ENCODE results near the gene SNAPC2. TPM values are rescaled to one million over a fixed set of nuclear protein-coding genes. Genes with fewer than 3 reads are reported as not detected.

The SNAPC2 gene
- total RNA-seq, 1 donor from 2014 or later: 16.8 TPM

GRCh38 chr19:7905268-7905667 is 14.9 kb upstream of the SNAPC2 start:
- TF ChIP-seq CTCF (IDR thresholded peaks at IDR 0.05; ENCODE audit: unreplicated experiment): no peak
- no peak for DNase-seq (ENCODE audit: low spot score in 2 of 2, unreplicated experiment in 2 of 2)
- Mint-ChIP-seq H3K4me1 (peaks cover 20% of the 10 kb centered on the region), H3K27ac (peak overlapping the region; percentile 64), H3K9me3 (no peaks in the 10 kb centered on the region), H3K27me3 (ENCODE audit: low read depth) (peaks cover 2% of the 10 kb centered on the region), H3K4me3 (peak overlapping the region; percentile 85), H3K36me3 (no peaks in the 10 kb centered on the region)

GRCh38 chr19:7905859-7906258 is 14.3 kb upstream of the SNAPC2 start:
- peaks cover 2% of the 10 kb centered on the region for H3K27me3 Mint-ChIP-seq (ENCODE audit: low read depth)
- TF ChIP-seq CTCF (IDR thresholded peaks at IDR 0.05; ENCODE audit: unreplicated experiment): no peak

GRCh38 chr19:7907122-7907521 is 13.0 kb upstream of the SNAPC2 start:
- TF ChIP-seq CTCF (IDR thresholded peaks at IDR 0.05; ENCODE audit: unreplicated experiment): no peak
- no peak overlapping the region for H3K27ac Mint-ChIP-seq
- peaks cover 11% of the 10 kb centered on the region for H3K36me3 Mint-ChIP-seq
- peaks cover 18% of the 10 kb centered on the region for H3K4me1 Mint-ChIP-seq
- H3K4me3 Mint-ChIP-seq: no peak overlapping the region
- H3K27me3 Mint-ChIP-seq (ENCODE audit: low read depth): peaks cover 2% of the 10 kb centered on the region
- no peak for DNase-seq (ENCODE audit: low spot score in 2 of 2, unreplicated experiment in 2 of 2)
- H3K9me3 Mint-ChIP-seq: no peaks in the 10 kb centered on the region

More at GRCh38 chr19:7905859-7906258, 14.3 kb upstream of the SNAPC2 start:
- Mint-ChIP-seq H3K27ac (no peak overlapping the region), H3K36me3 (peaks cover 5% of the 10 kb centered on the region), H3K4me1 (peaks cover 20% of the 10 kb centered on the region), H3K9me3 (no peaks in the 10 kb centered on the region), H3K4me3 (peak overlapping the region; percentile 85)
- no peak for DNase-seq (ENCODE audit: low spot score in 2 of 2, unreplicated experiment in 2 of 2)

- Mint-ChIP-seq H3K27me3 (ENCODE audit: low read depth) (peaks cover 2% of the 10 kb centered on the region), H3K27ac (no peak overlapping the region), H3K9me3 (no peaks in the 10 kb centered on the region), H3K4me1 (peaks cover 16% of the 10 kb centered on the region), H3K36me3 (peaks cover 11% of the 10 kb centered on the region), H3K4me3 (no peak overlapping the region)
- TF ChIP-seq CTCF (IDR thresholded peaks at IDR 0.05; ENCODE audit: unreplicated experiment): no peak
- no peak for DNase-seq (ENCODE audit: low spot score in 2 of 2, unreplicated experiment in 2 of 2)
Measured at GRCh38 chr19:7907544-7907943, 12.6 kb upstream of the SNAPC2 start.

GRCh38 chr19:7908078-7908699 is 11.9 kb upstream of the SNAPC2 start:
- no peak overlapping the region for H3K4me3 Mint-ChIP-seq
- no peak for TF ChIP-seq CTCF (IDR thresholded peaks at IDR 0.05; ENCODE audit: unreplicated experiment)
- no peaks in the 10 kb centered on the region for H3K9me3 Mint-ChIP-seq
- peaks cover 15% of the 10 kb centered on the region for H3K36me3 Mint-ChIP-seq
- no peak overlapping the region for H3K27ac Mint-ChIP-seq
- H3K4me1 Mint-ChIP-seq: peaks cover 13% of the 10 kb centered on the region
- H3K27me3 Mint-ChIP-seq (ENCODE audit: low read depth): peaks cover 4% of the 10 kb centered on the region
- no peak for DNase-seq (ENCODE audit: low spot score in 2 of 2, unreplicated experiment in 2 of 2)
